ENCODE data around the gene SLC16A5. TPM values are rescaled to one million over a fixed set of nuclear protein-coding genes. Genes with fewer than 3 reads are reported as not detected.

SLC16A5 gene
- polyA plus RNA-seq, 3 donors, result 26.1 to 99.4 (median 27.0) TPM

- H3K4me3 Mint-ChIP-seq, result peak overlapping the region; percentile 21 to 39
- TF ChIP-seq CTCF (IDR thresholded peaks at IDR 0.05), result no peak
- Histone ChIP-seq H3K4me2 (replicated peaks; ENCODE audit: extremely low read depth, low read length, poor library complexity, severe bottlenecking) (no peak overlapping the region), H3K4me1 (ENCODE audit: control insufficient read depth in 1 of 2, insufficient read depth in 2 of 2, low read length in 2 of 2) (peaks cover 13% of the 10 kb centered on the region in 2 donors), H4K20me1 (ENCODE audit: insufficient read depth, low read length) (peaks cover 4% of the 10 kb centered on the region), H3K4me3 (replicated peaks in 1 of 3; ENCODE audit: low read depth in 2 of 3, low read length in 3 of 3) (no peak overlapping the region), H3K27ac (ENCODE audit: low read depth in 1 of 2, low read length in 2 of 2) (no peak overlapping the region), H3K27me3 (ENCODE audit: control insufficient read depth in 2 of 2, insufficient read depth in 2 of 2, low read length in 2 of 2) (no peaks in the 10 kb centered on the region), H3K9me3 (replicated peaks in 1 of 2; ENCODE audit: control insufficient read depth in 1 of 2, insufficient read depth in 1 of 2, low read length in 2 of 2) (no peaks in the 10 kb centered on the region), H3K36me3 (replicated peaks in 1 of 2; ENCODE audit: control insufficient read depth in 1 of 2, insufficient read depth in 2 of 2, low read length in 2 of 2) (peaks cover 43 to 67% of the 10 kb centered on the region in 2 donors), H2AFZ (ENCODE audit: insufficient read depth, low read depth, low read length, poor library complexity, severe bottlenecking) (no peak overlapping the region), H3K9ac (ENCODE audit: insufficient read depth, low read length, poor library complexity, severe bottlenecking) (no peak overlapping the region), H3K79me2 (ENCODE audit: insufficient read depth, low read length) (no peaks in the 10 kb centered on the region)
- H3K9me3 Mint-ChIP-seq, result no peaks in the 10 kb centered on the region
- H3K27ac Mint-ChIP-seq, result peak overlapping the region; percentile 63 to 90 (median 80)
- H3K4me1 Mint-ChIP-seq, result peaks cover 22% of the 10 kb centered on the region
- intact Hi-C loops (cut with micrococcal nuclease), result no loop called here
- peaks cover 0 to 4% (median 3%) of the 10 kb centered on the region in 3 donors for H3K27me3 Mint-ChIP-seq (ENCODE audit: low read depth in 3 of 3)
- peak; percentile 74 to 88 (median 76) for DNase-seq
- 11% methylated on average over 10 of the region's 12 CpGs for WGBS (ENCODE audit: insufficient coverage)
- H3K36me3 Mint-ChIP-seq, result peaks cover 67 to 93% of the 10 kb centered on the region in 2 donors
Observed at GRCh38 chr17:75102385-75102821, 14.6 kb downstream of the SLC16A5 start.

GRCh38 chr17:75103601-75104554 is 16.1 kb downstream of the SLC16A5 start:
- DNase-seq, result no peak
- no peak overlapping the region for H3K4me3 ChIP-seq (replicated peaks in 1 of 3; ENCODE audit: low read depth in 2 of 3, low read length in 3 of 3)
- no peaks in the 10 kb centered on the region for H3K79me2 ChIP-seq (ENCODE audit: insufficient read depth, low read length)
- H3K4me2 ChIP-seq (replicated peaks; ENCODE audit: extremely low read depth, low read length, poor library complexity, severe bottlenecking), result no peak overlapping the region
- H4K20me1 ChIP-seq (ENCODE audit: insufficient read depth, low read length), result peaks cover 4% of the 10 kb centered on the region
- Mint-ChIP-seq H3K9me3 (no peaks in the 10 kb centered on the region), H3K36me3 (peaks cover 54 to 79% of the 10 kb centered on the region in 2 donors), H3K27ac (peak overlapping the region in 1 of 7 donors; percentile 23), H3K27me3 (ENCODE audit: low read depth in 3 of 3) (peaks cover 0 to 9% (median 7%) of the 10 kb centered on the region in 3 donors), H3K4me3 (no peak overlapping the region), H3K4me1 (peaks cover 26% of the 10 kb centered on the region)
- H3K4me1 ChIP-seq (ENCODE audit: control insufficient read depth in 1 of 2, insufficient read depth in 2 of 2, low read length in 2 of 2), result peaks cover 17 to 18% of the 10 kb centered on the region in 2 donors
- TF ChIP-seq CTCF (IDR thresholded peaks at IDR 0.05), result no peak
- WGBS (ENCODE audit: insufficient coverage), result 98% methylated on average over 9 of the region's 14 CpGs
- H3K9ac ChIP-seq (ENCODE audit: insufficient read depth, low read length, poor library complexity, severe bottlenecking), result no peak overlapping the region
- H3K27me3 ChIP-seq (ENCODE audit: control insufficient read depth in 2 of 2, insufficient read depth in 2 of 2, low read length in 2 of 2), result no peaks in the 10 kb centered on the region
- H3K27ac ChIP-seq (ENCODE audit: low read depth in 1 of 2, low read length in 2 of 2), result no peak overlapping the region
- intact Hi-C loops (cut with micrococcal nuclease), result no loop called here
- no peak overlapping the region for H2AFZ ChIP-seq (ENCODE audit: insufficient read depth, low read depth, low read length, poor library complexity, severe bottlenecking)
- peaks cover 32 to 52% of the 10 kb centered on the region in 2 donors for H3K36me3 ChIP-seq (replicated peaks in 1 of 2; ENCODE audit: control insufficient read depth in 1 of 2, insufficient read depth in 2 of 2, low read length in 2 of 2)
- no peaks in the 10 kb centered on the region for H3K9me3 ChIP-seq (replicated peaks in 1 of 2; ENCODE audit: control insufficient read depth in 1 of 2, insufficient read depth in 1 of 2, low read length in 2 of 2)

Data from CD14-positive monocyte (primary cell).